Measurements from ENCODE around the gene CDH22. TPM values are rescaled to one million over a fixed set of nuclear protein-coding genes. Genes with fewer than 3 reads are reported as not detected.

The CDH22 gene
- total RNA-seq, 1 experiment from 2014 or later = 0.11 TPM

- H3K4me1 Mint-ChIP-seq (ENCODE audit: low read depth, unreplicated experiment) = no peaks in the 10 kb centered on the region
- DNase-seq = no peak
- intact Hi-C loops (cut with micrococcal nuclease; ENCODE audit: unreplicated experiment) = no loop called here
- H3K4me1 ChIP-seq = no peaks in the 10 kb centered on the region
- H3K4me3 ChIP-seq (ENCODE audit: low read depth, low read length) = no peak overlapping the region
- H3K27me3 ChIP-seq (replicated peaks; ENCODE audit: control insufficient read depth, insufficient read depth, low read length) = 0 out of 2 replicates have a peak, but pooled peaks cover 1% of the 10 kb centered on the region
- no peaks in the 10 kb centered on the region; the same call in 1 of the 2 replicates for H3K9me3 ChIP-seq
- CTCF ChIA-PET = no interaction called here
- peaks cover 33% of the 10 kb centered on the region for H3K27me3 Mint-ChIP-seq (ENCODE audit: insufficient read depth, unreplicated experiment)
- H3K4me3 Mint-ChIP-seq (ENCODE audit: unreplicated experiment) = no peak overlapping the region
- no peak overlapping the region for H3K27ac Mint-ChIP-seq (ENCODE audit: unreplicated experiment)
- H3K9me3 Mint-ChIP-seq (ENCODE audit: unreplicated experiment) = peaks cover 10% of the 10 kb centered on the region
- no peaks in the 10 kb centered on the region for H3K36me3 ChIP-seq (ENCODE audit: control insufficient read depth, insufficient read depth, low read length)
- no peak for TF ChIP-seq CTCF (IDR thresholded peaks at IDR 0.05; ENCODE audit: insufficient read depth in 1 of 2, low read depth in 1 of 2, low read length in 1 of 2, severe bottlenecking in 1 of 2, unreplicated experiment in 1 of 2)
- no TSS peak for BruUV-seq (replicated peaks)
- POLR2A ChIA-PET = no interaction called here
- no peaks in the 10 kb centered on the region for H3K36me3 Mint-ChIP-seq (ENCODE audit: insufficient read depth, unreplicated experiment)
These were observed 40.1 kb downstream of the CDH22 start for GRCh38 chr20:46268131-46268614.

- intact Hi-C loops (cut with micrococcal nuclease; ENCODE audit: unreplicated experiment) = no loop called here
- BruUV-seq (replicated peaks) = no TSS peak
These were observed 40.9 kb downstream of the CDH22 start for GRCh38 chr20:46267108-46268105.

More at GRCh38 chr20:46267108-46268105, 40.9 kb downstream of the CDH22 start:
- POLR2A ChIA-PET = no interaction called here
- H3K4me3 Mint-ChIP-seq (ENCODE audit: unreplicated experiment) = no peak overlapping the region
- Histone ChIP-seq H3K9me3 (no peaks in the 10 kb centered on the region; the same call in 1 of the 2 replicates), H3K27me3 (replicated peaks; ENCODE audit: control insufficient read depth, insufficient read depth, low read length) (0 out of 2 replicates have a peak, but pooled peaks cover 1% of the 10 kb centered on the region), H3K4me3 (ENCODE audit: low read depth, low read length) (no peak overlapping the region), H3K4me1 (no peaks in the 10 kb centered on the region), H3K36me3 (ENCODE audit: control insufficient read depth, insufficient read depth, low read length) (no peaks in the 10 kb centered on the region)
- no peak for TF ChIP-seq CTCF (IDR thresholded peaks at IDR 0.05; ENCODE audit: insufficient read depth in 1 of 2, low read depth in 1 of 2, low read length in 1 of 2, severe bottlenecking in 1 of 2, unreplicated experiment in 1 of 2)
- H3K36me3 Mint-ChIP-seq (ENCODE audit: insufficient read depth, unreplicated experiment) = no peaks in the 10 kb centered on the region
- no peaks in the 10 kb centered on the region for H3K4me1 Mint-ChIP-seq (ENCODE audit: low read depth, unreplicated experiment)
- peaks cover 36% of the 10 kb centered on the region for H3K27me3 Mint-ChIP-seq (ENCODE audit: insufficient read depth, unreplicated experiment)
- DNase-seq = no peak
- H3K27ac Mint-ChIP-seq (ENCODE audit: unreplicated experiment) = no peak overlapping the region
- CTCF ChIA-PET = interaction anchor here (1.2 kb wide), 1 partner anchor 39 kb away, joined by 3 read pairs; no protein-coding TSS in a partner anchor
- peaks cover 10% of the 10 kb centered on the region for H3K9me3 Mint-ChIP-seq (ENCODE audit: unreplicated experiment)

Measured in Caco-2 (cell line).